ENCODE data around the gene BTRC.
"Not testable (repeated sequence)": the region's sequence is repeated elsewhere in the genome, so short reads cannot be mapped to it uniquely, and the experiment has no call there.

Gene BTRC

DNA sequence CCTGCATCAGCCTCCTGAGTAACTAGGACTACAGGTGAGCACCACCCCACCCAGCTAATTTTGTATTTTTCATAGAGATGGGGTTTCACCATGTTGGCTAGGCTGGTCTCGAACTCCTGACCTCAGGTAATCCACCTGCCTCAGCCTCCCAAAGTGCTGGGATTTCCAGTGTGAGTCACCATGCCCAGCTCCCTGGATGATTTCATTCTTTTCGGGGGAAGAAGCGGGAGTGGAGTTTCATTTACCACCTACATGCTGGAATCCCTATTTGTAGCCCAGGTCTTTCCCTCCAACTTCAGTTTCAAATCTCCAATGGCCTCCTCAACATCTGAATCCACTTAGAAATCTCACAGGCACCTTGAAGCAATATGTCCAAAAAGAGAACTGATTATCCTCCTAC lies 2.9 kb upstream of the BTRC start:
- no peak for DNase-seq

DNA sequence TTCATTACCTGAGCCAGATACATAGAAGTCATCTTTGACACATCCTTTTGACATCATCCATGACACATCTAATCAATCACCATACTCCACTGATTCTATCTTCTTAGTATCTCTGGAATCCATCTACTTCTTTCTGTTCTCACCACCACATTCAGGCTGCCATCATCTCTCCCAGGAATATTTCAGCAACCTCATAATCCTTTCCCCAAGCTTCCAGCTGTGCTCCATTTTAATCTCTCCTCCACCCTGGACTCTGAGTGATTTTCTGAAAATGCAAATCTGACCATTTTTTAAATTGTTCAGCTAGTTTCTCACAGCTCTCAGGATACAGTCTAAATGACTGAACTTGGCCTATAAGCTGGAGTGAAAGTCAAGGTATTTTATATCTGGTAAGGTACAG lies 2.5 kb upstream of the BTRC start:
- DNase-seq: no peak

DNA sequence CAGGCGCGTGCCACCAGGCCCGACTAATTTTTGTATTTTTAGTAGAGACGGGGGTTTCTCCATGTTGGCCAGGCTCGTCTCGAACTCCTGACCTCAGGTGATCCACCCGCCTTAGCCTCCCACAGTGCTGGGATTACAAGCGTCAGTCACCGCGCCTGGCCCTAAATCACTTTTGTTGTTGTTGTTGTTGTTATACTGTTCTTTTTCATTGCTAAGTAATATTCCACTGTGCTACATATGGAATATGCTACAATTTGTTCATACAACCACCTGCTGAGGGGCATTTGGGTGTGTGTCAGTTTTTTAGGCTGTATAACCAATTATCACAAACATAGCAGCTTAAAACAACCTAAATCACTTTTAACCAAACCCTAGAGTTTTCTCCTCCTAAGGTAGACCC lies 1.1 kb upstream of the BTRC start:
- not testable (repeated sequence) for DNase-seq

DNA sequence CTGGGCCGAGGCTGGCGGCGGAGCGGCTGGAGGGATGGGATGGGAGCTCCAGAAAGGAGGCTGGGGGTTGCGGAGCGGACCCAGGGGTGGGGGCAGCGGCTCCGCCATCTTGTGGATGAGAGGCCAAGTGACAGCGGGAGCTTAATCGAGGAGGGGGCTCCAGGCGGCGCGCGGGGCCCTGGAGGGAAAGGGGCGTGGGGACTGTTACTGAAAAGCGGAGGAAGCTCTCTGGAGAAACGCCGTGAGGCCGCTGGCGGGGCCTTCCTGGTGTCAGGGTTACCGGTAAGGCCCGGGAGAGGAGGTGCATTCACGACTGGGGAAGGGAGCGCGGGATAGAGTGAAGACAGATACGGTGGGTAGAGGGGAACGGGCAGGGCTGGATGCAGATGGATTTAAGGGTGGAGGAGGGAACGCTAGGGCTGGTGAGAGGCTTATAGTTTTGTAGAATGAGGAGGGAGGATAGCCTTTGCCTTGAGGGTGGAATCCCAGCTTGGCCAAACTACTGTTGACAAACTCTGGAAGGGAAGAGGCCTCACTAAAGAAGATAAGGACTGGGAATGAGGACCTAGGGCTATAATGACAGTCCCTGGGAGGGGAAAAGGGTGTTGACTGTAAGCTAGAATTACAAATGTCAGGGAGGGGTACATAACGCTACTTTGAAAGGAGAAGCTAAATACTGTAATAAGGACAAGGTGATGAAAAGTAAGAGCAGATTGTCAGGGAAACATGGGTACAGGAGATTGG lies 535 bp downstream of the BTRC start:
- peak; percentile 41 for DNase-seq

DNA sequence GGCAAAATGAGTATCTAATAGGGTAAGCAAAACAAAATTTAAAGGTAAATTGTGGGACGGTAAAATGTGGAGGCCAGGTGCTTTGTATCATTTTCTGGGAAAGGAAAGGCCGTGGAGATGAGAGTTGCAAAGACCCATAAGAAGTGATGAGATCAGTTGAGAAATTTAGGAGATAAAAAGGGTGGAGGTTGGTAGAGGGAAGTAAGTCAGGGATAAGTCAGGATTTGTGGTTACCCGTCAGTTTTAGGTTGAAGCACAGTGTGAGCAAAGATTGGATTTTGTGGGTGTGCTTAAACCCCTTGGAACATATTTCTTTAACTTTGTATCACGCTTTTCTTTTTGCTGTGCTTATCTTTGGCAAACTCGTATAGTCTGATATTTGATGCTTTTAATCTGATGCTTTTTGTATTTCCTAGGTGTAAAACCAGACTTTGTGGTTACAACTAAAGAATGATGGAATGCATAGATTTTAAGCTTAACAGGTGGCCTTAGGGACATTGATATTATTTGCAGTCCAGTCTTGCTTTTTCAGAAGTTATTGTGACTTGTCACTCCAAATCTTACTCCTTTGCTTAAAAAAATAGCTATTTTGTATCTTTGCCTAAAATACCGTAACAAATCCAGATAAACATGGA lies 1.2 kb downstream of the BTRC start:
- no peak for DNase-seq

DNA sequence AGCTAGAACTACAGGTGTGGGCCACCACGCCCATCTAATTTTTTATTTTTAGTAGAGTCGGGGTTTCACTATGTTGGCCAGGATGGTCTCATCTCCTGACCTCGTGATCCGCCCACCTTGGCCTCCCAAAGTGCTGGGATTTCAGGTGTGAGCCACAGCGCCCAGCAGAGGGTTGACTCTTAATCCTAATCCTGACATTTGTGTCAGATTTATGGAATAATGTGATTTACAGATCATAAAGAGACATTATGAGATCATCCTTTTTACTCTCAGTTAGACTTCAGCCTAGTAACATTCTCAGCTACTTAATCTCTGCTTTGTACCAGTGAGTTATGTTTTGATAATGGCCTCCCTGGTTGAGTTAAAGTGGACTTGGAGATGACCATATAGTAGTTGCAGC lies 2.2 kb downstream of the BTRC start:
- no peak for DNase-seq

DNA sequence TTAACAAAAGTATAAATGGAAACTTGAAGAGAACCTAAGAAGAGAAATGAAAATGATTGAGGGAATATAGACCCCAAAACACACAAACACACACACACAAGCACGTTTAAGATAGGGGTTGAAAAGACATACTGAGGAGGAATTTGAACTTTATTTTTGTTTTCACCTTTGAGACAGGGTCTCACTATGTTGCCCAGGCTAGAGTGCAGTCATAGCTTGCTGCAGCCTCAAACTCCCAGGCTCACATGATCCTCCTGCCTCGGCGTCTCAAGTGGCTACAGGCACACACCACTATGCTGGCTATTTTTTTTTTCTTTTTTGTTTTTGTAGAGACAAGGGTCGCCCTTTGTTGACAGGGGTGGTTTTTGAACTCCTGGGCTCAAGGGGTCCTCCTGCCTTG lies 4.0 kb downstream of the BTRC start:
- DNase-seq: no peak

DNA sequence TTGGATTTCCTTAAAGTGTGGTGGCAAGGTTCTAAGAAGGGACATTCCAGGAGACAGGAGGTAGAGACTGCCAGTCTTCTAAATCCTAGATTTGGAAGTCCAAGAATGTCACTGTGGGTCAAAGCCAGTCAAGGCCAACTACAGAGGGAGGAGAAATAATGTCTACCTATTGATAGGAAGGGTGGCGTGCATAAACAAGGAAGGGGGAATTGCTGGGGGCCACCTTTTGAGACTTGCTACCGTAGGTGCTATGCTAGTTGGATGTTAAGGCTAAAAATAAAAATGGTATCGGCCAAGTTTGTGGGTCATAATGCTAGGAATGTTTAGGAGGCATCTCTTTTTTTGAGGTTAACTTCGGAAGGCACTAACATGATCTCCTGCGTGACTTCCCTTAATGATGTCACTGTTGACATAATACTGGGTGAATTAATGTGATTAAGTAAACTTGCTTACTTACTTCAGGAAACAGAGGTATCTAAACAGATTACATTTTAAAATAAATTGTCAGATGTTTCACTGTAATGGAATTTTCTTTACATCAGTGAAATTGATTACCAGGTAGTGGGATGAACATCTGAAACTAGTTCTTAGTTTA lies 4.8 kb downstream of the BTRC start:
- DNase-seq: no peak

DNA sequence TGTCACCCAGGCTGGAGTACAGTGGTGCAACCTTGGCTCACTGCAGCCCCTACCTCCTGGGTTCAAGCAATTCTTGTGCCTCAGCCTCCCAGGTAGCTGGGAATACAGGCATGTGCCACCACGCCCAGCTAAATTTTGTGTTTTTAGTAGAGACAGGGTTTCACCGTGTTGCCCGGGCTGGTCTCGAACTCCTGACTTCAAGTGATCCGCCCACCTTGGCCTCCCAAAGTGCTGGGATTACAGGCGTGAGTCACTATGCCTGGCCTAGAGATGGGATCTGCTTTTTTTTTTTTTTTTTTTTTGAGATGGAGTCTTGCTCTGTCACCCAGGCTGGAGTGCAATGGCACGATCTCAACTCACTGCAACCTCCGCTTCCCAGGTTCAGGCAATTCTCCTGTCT lies 6.1 kb downstream of the BTRC start:
- DNase-seq: not testable (repeated sequence)

DNA sequence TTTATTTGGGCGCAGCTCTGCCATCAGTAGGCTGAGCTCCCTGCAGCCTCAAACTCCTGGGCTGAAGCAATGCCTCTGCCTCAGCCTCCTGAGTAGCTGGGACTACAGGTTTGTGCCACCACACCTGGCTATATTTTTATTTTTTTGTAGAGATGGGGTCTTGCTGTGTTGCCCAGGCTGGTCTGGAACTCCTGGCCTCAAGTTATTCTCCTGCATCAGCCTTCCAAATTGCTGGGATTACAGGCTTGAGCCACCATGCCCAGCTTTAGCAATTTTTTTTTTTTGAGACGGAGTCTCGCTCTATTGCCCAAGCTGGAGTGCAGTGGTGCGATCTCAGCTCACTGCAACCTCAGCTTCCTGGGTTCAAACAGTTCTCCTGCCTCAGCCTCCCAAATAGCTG lies 6.9 kb downstream of the BTRC start:
- not testable (repeated sequence) for DNase-seq

DNA sequence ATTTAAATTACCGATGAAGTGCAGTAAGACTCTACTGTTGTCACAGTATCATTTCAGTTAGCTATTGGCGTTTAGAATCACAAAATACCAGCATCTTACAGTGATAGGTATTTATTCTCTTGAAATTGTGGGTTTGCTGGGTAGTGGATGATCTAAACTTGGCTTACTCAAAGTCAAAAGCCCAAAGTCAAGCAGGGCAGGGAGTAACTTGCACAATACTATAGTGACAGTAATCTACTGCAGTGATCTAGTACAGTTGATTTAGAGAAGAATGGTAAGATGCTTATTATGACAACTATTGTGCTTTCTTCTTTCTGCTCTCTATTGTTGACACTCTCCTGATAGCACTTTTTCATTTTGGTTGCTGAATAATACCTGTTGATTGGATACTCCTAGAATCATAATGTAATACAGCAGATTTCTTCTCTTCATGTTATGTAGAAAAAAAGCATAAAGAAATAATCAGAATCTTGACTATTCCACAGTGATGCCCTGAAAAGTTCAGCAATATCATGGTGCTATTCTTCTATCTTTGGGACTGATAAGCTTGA lies 10.0 kb downstream of the BTRC start:
- no peak for DNase-seq

DNA sequence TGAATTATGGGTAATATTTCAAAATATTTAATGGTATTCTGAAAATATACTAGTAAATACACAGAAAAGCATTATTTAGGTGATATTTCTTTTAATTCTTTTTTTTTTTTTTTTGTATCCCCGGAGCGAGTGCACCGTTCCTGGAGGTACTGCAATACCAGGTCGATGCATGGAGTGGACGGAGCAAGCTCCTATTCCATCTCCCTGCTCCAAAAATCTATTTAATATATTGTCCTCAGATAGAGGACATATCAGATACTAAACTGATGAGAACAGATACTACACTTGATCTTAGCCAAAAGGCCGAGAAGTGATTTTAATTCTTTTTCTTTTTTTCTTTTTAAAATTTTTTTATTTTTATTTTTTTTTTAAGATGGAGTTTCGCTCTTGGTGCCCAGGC lies 10.8 kb downstream of the BTRC start:
- DNase-seq: no peak

DNA sequence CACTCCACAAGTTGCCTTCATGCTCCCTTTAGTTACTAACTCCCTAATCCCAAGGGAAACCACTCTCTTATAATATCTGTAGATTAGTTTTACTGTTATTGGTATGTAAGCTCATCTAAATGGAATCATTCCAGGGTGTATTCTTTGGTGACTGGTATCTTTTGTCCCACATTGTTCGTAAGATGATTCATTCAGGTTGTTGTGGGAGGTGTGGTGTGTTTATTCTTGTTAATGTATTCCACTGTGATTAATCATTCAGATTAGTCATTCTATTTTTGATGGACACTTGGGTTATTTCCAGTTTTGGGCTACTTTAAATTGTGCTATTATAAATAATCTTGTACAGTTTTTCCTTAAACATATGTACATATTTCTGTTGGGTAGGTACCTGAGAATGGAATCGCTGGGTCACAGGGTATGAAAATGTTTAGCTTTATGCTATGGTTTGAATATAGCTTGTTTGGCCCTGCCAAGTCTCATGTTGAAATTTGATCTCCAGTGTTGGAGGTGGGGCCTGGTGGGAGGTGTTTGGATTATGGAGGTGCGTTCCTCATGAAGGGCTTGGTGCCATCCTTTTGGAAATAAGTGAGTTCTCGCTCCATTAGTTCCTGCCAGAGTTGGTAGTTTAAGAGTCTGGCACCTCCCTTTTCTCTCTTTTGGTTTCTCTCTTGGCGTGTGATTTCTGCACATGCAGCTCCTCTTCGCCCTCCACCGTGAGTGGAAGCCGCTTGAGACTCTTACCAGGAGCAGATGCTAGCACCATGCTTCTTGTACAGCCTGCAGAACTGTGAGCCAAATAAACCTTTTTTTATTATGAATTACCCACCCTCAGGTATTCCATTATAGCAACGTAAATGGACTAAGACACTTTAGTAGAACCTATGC lies 13.8 kb downstream of the BTRC start:
- DNase-seq: no peak

DNA sequence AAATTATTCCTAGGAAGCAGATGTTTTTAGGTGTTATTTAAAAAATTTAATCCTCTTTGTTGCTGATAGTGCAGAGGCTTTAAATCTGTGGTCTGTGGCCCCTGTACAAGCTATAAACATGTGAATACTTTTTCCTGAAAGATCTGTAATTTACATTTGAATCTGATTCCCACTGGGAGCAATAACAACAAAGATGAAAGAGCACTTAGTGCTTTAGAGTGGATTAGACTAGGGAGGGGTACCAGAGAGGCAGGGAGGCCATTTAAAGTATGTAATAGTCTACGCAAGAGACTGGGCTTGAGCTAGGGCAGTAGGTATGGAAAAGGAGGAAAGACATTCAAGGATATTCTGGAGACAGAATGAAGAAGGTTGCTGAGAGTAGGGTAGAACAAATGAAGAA lies 19.1 kb downstream of the BTRC start:
- DNase-seq: no peak

DNA sequence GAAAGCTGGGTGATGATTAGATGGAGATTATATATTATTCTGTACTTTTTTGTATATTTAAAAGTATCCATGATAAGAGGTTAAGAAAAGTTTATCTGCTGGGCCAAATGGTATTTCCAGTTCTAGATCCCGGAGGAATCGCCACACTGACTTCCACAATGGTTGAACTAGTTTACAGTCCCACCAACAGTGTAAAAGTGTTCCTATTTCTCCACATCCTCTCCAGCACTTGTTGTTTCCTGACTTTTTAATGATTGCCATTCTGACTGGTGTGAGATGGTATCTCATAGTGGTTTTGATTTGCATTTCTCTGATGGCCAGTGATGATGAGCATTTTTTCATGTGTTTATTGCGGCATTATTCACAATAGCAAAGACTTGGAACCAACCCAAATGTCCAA lies 20.0 kb downstream of the BTRC start:
- not testable (repeated sequence) for DNase-seq

DNA sequence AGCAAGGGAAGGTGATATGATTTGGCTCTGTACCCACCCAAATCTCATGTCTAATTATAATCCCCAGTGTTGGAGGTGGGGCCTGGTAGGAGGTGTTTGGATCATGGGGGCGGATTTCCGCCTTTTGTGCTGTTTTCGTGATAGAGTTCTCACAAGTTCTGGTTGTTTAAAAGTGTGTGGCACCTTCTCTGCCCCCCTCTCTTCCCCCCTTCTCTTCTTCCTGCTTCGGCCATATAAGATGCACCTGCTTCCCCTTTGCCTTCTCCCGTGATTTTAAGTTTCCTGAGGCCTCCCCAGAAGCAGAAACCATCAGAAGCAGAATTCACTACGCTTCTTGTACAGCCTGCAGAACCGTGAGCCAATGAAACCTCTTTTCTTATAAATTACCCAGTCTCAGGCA lies 21.1 kb downstream of the BTRC start:
- no peak for DNase-seq

DNA sequence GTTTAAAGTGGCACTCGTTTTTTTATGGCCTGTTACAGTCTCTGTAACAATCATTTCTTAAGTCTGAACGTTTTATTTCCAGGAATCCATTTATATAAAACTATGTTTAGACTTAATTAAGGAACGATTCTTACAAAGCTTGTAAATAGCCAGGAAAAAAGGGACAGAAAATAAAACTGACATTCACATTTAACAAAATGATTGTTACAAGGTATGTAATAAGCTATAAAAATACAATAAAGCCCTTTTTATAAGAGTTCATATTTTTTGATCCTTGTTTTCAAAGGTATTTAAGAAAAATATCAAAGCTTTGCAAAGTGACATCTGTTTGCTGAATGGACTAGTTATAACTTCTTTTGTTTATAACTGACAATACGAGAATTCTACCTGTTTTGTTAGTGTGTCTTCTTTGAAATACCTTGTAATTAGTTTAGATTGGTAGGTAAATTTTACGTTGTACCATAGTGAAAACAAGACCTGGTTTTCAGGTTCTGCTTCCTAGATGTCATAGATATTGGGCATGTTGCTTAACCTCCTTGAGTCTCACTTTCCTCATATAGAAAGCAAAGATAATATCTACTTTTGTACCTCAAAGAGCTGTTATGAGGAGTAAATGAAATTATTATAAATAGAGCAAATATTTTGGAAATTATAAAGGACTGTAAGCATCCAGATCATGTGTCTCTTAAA lies 25.8 kb downstream of the BTRC start:
- no peak for DNase-seq

DNA sequence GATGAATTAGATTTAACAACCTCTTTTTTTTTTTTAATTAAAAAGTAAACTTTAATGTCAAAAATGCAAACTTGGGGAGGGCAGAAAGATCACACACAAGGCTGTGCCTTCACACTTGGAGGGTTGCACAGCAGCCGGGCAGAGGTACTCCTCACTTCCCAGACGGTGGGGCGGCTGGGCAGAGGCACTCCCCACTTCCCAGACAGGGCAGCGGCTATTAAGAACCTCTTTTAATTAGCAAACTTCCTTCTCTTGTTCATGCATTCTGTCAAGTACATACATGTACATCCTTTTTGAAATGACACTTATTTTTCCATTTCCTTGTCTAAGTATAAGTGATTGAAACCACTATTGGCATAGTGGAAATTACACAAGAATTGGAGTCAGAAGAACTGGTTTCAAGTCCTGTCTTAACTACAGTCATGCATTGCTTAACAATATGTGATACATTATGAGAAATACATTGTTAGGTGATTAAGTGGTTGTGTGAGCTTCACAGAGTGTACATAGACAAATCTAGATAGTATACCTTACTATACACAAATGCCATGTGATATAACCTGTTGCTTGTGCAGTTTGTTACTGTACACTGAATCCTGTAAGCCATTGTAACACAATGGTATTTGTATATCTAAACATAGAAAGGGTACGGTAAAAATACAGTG lies 26.5 kb downstream of the BTRC start:
- DNase-seq: no peak

DNA sequence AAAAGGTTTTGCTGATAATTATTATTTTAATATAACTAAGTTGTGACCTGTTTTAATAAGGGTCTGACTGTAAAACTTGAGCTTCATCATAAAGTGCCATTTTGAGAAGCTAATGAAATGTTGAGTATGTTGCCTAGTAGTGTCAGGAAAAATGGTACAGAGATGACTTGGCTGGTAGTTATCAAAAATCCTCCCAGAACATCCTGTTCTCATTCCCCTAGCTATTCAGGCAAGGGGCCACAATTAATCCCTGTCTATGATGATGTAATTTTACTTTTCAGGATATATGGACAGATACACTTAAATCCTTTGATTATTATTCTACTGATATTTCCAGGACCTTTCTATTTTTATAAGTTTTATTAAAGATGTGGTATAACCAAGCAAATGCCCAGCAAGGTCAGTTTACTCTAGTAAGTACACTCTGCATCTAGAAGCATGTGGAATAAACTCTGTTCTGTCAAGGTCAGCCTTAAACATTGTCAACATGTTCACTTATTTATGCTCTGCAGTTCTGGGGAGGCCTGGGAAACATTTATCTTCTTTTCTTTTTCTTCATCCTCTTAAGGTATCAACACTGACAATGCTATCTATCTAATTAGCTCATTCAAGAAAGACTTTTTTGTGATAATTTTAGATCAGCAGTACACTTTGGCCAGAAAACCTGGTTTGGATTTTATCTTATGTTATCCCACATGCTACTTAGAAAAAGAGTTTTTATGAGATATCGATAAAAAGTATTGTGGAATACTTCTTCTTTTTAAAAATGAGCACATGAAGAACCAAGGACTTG lies 32.1 kb downstream of the BTRC start:
- no peak for DNase-seq

DNA sequence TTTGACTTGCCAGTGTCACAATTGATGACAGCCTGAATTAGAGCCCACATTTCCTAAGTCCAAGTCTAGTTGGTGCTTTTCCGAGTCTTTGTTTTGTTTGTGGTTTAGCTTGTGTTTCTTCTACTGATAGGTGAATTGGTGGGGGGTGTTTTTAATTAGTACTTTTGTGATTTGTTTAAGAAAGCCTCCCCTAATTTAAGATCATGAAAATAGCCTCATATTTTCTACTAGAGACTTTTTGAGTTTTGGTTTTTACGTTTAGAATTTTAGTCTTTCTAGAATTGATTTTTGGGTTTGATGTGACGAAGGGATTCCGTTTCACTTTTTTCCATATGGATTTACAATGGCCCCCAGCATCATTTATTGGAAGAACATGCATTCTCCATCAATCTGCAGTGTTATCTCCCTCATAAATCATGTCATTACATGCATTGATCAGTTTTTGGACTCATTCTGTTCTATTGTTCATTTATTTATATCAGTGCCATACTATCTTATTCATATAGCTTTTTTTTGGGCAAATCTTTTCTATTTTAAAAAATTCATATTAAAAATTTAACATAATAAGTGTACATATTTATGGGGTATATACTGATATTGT lies 32.8 kb downstream of the BTRC start:
- DNase-seq: no peak

All from stimulated activated CD4-positive, alpha-beta T cell treated with anti-CD3 and anti-CD28 coated beads, Interleukin-1b, Interleukin-23, amount 100 ng/mL, for 48 hours (primary cell).